ENCODE measurements around the gene SLC4A4.

Gene SLC4A4

DNA sequence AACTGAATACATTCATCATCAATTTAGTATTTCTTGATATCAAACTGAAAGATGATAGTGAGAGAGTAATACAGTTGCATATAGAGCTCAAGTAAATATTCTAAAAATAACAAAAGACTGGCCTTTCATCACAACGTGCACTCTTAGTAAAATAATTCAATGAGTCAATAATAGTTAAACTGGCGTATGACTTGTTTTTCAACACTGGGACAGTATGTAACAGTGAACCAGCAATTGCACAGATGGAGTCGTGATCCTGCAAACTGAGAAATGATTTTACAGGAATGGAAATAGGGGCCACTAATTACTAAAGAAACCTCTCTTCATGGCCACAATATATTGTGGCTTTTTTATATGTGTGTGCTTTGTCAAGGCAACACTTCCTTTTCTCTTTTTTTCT, 137.4 kb downstream of the SLC4A4 start:
- no peak for DNase-seq

DNA sequence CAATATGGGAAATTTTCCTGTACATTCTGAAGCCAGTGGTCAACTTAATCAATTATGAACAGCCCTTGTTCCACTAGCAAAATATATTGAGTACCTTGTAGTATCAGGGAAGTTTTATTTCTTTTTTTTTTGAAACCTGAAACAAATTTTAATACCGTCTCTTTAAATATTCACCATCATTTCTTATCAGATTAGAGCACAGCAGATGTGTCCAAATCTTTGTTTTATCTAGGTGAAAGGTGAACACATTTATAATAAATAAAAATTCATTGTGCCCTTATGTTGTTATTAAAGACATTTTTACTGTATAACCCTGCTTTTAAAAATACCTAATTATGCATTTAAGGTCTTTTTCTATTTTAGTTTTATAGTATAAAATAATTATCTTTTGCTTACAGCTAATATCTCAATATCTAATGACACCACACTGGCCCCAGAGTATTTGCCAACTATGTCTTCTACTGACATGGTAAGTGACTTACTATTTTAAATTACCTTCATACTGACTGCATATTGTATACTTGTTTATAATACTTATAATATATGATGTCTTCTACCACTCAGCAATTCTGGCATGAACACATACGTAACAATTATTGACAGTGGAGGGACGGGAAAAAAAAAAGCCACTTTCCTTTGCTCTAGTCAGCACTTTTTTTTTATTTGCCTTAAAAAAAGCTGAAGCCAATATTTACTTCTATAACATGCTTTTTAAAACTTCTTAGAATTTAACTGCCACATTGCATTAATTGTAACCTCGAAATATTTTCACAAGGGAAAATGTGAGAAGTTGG, 147.9 kb downstream of the SLC4A4 start:
- no peak for DNase-seq

DNA sequence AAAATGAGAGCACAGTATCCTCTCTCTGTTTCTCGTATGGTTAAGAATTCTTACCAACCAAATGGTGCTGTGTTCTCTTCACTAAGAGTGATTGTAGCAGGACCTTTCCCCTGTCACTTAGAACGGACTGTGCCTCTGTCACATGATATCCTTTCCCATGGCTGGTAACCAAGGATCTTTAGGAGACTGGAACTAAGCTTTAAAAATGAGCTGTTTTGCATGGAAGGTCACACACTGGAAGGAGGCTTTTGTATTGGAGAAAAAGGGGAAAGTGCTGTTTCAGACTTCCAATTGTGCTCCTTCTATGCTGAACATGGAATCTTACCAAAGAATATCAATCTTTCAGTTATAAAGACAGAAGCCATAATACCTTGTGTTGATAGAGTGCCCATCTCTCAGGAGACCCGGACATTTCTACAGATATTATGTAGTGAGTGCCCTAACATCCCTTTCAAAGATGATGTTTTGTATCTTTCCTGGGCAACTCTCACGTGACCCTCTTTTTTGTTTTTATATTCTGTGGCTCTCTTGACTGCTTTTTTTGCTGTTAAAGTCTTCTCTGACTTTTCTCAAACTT, 148.6 kb downstream of the SLC4A4 start:
- DNase-seq: no peak

DNA sequence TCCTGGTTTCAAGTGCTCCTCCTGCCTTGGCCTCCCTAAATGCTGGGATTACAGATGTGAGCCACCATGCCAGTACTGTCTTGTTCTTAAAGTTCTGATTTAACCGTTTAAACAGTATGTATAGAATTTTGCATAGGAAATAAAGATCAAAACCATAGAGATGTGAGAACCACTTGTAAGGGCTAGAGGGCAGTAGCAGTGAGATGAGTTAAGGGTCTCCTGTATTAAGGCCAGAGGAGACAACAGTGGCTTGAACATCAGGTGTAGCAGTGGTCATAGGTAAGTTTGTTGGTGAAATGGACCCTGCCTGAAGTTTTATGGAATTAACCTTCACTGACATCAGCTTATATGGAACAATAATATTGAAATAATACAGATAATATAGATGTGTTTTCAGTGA, 155.7 kb downstream of the SLC4A4 start:
- DNase-seq: no peak

DNA sequence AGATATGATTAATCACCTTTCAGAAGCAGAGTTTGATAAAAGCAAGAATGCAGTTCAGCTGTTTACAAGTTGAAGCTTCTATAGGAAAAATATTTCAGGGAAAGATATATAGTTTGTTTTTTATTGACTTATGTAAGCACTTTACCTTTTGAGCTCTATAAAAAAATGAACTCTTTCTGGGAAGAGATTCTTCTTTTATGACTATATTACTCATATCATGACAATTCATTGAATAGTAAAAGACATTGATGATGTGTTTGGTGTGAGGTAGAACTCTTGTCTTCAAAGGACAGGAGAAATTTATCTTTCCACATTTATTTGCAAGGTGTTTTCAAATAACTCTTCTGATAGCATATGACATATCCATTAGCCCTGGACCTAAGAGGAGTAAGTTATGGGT, 156.6 kb downstream of the SLC4A4 start:
- no peak for DNase-seq

DNA sequence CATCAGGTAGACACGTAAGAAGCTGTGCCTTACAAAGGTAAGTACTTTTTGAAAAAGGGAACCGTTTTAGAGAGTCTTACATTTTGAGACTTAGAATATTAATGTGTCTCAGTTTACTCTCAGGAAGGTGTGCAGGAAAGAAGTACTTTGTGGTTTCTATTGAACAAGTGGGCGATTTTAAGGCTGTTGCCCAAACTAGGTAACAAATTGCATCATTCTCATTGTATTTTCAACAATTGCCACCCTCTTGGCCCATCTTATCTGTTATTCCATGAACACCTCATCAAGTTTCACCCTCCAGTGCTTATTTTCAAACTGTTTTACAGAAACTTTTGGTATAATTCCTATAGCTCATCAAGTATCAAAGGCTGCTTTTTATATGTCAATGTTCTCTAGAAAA, 158.3 kb downstream of the SLC4A4 start:
- DNase-seq: no peak

DNA sequence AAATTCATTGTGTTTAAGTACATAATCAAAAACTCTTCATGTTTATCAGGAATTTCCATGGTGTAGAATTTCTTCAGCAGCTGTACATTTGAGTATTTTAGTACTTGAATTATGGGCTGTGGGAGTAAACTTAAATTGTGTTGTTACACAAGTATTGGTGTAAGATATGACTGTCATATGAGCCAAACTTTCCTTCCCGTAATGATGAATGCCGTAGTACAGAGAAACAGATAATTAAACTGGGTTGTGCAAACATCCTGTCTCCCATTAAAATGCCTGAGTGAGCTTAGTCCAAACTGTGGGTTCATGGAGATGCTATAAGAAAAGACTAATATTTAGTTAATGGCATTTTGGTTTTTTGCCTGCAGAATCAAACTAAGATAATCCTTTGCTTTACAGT, 159.2 kb downstream of the SLC4A4 start:
- DNase-seq: no peak

DNA sequence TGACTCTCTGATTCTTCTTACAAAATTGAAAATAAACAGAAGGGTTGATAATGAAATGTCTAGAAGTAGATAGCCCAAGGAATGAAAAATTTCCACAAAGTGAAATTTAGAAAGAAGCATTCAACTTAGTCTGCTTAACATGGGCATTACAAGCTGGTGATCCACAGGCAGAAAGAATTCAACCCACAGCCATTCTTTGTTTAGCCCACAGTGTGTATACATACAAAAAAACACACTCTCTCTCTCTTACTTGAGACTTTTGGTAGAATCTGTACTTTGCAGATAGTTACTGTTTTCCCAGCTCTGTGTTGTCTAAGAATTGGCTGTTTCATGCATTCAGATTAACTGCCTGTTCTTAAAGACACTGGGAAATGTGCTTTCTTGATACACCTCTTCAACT, 159.8 kb downstream of the SLC4A4 start:
- no peak for DNase-seq

DNA sequence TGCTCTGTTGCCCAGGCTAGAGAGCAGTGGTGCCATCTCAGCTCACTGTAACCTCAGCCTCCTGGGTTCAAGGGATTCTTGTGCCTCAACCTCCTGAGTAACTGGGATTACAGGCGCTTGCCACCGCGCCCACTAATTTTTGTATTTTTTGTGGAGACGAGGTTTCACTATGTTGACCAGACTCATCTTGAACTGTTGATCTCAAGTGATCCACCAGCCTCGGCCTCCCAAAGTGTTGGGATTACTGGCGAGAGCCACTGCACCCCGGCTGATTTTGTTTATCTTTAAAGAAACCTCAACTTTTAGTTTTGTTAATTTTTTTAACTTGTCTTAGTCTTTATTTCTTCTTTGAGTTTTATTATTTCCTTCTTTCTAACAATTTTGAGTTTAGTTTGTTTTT, 163.2 kb downstream of the SLC4A4 start:
- no peak for DNase-seq

DNA sequence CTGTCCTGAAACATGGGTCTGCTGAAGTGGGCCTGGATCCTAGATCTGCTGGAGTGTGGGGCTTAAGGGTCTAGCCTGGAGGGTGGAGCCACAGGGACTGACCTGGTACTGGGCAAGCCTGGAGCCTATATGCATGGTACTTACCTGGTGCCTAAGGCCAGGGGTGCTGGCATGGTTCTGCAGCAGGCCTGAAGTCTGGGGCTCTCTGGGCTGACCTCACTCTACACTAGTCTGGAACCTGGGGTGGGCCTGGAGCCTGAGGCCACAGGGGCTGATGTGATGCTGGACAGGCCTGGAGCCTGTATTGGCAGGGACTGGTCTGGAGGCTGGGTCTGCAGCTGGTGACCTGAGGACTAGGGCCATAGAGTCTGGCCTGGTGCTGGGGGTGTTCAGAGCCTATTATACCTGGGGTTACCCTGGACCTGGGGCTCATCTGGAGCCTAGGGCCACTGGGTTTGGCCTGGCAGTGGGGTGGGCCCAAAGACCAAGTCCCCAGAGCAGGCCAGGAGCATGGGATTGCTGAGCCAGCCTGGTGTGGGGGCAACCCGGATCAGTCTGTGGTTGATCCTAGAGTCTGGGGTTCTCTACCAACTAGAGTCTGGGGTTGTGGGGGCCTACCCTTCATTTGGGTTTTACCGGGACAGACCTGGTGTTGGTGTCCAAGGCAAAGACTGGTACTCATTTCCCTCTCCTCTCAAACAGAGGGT, 179.6 kb downstream of the SLC4A4 start:
- no peak for DNase-seq

DNA sequence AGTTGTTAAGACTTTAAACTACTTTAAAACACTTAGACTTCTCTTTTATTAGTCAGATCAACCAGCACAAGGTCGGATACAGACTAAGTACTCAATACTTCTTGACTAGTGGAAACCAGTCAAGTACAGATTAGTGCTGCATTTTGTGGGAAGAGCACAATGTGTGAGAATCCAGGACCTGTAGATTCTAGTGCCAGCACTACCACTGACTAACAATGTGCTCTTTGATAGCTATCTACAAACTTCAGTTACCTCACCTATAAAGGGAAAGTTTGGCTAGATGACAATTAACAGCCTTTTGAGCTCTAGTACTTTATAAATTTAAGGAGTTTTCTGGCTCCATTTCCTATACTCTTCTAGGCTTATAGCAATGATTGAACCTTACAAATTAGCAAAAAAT, 181.5 kb downstream of the SLC4A4 start:
- DNase-seq: no peak

DNA sequence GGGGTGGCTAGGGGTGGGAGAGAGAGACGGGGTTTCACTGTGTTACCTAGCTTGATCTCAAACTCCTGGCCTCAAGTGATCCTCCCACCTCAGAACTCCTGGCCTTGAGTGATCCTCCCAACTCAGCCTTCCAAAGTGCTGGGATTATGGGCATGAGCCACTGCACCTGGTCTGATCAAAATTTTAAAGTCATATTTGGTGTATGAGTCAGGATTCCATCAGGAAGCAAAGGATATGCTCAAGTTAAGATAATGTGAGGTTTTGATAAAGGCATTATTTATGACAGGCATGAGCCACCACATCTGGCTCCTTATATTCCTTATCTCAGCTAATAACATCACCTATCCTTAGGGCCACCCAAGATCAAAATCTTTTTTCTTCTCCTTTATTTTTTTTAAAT, 182.0 kb downstream of the SLC4A4 start:
- no peak for DNase-seq

DNA sequence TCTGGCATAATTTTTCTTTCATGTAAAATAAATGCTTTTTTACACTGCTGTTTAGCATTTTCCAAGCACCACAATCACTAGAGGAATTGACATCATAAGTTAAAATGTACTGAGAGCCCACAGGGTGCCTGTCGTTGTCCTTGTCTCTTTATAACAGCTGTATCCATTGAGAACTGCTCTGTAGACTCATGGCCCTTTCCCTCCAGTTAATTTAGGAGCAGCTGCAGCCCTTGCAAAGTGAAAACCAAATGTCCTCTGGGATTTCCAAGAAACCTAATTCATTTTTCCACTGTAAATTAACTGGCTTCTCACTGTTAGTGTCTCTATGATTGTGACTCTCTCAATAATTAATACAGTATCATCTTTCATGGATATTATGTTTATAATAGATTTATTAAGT, 185.9 kb downstream of the SLC4A4 start:
- no peak for DNase-seq

DNA sequence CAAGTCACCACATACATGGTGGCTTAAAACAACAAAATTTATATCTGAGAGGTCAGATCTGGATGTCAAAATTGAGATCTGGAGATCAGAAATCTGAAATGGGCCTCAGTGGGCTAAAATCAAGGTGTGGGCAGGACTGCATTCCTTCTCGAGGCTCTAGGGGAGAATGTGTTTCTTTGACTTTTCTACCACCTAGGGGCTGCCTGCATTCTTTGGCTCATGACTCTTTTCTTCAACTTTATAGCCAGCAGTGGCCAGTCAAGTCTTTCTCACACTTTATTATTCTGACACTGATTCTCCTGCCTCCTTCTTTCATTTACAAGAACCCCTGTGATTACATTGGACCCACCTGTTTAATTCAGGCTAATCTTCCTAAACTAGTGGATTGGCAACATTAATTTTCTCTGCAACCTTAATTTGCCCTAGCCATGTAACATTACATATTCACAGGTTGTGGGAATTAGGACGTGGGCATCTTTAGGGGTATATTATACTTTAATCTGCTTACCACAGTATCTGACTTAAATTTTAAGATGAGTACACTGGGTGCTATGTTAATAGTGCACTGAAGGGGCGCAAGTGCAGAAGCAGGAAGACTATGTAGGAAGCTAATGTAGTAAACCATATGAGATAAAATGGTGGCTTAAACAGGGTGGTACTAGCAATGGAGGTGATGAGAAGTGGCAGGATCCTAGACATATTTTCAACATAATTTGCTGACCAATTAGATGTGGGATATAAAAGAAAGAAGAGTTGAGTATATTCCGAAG, 188.0 kb downstream of the SLC4A4 start:
- DNase-seq: no peak

DNA sequence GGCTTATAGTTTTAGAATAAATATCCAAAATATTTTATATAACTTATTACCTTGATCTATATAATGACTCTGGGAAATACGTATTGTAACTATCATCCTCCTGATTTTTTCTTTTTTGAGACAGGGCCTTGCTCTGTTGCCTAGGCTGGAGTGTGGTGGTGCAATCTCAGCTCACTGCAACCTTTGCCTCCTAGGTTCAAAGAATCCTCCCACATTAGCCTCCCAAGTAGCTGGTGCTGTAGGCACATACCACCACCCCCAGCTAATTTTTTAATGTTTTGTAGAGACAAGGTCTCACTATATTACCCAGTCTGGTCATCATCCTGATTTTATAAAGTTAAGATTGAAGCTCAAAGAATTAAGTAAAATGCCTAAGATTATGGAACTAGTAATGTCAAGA, 193.6 kb downstream of the SLC4A4 start:
- no peak for DNase-seq

DNA sequence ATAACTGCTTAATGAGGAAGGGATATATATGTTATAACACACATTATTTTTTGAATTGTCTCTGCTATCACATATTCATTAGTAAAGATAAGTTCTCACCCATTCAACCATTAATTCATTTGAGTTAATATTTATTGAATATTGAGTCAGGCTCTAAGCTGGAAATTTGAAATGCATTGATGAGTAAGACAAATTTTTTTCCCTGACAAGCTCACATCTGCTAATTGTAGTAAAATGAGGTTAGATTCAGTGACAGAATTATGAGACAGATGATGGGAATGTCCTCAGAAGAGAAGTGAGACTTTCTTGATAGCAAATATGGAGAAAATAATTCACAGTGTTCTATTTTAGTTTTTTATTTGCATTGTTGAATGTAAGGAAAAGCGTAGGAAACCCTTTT, 194.3 kb downstream of the SLC4A4 start:
- no peak for DNase-seq

DNA sequence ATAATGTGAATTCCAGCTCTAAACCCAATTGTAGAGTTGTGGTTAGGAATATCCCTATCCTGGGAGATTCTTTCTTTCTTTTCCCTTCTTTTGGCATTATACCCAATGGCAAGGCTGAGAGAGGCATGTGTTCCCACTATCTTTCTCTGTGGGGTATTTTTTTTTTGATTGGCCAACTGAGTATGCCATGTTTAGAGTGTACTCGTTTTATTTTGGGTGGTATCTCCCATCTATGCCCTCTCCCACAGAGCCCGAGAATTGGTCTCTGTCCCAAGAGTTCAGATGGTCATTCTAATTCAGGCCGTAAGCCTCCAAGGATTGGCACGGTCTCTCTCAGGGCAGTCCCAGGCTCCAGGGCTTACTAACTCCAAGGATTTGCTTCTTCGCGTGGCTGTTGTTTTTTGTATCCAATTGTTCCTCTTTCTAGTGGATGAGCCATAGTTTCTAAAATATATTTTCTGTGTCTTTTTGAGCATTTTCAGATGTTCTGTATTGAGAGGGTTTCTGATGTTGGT, 198.8 kb downstream of the SLC4A4 start:
- no peak for DNase-seq

DNA sequence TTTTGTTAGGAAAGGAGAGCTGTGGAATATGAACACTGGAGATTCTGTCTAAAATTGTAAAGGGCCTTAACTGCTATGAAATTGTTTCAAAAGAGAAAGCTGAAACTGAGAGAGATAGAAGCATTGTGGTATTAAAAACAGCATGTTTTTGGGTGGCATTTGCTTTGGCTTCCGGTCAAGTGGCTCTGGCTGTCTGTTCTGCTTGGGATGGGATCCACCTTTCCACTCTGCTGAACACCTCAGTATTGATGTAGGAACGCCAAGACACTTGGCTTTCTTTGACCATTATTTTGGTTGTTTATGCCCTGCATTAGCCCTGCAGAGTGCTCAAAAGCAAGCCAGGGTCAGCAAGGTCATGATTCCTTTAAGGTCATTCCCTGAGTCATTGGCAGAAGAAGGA, 199.7 kb downstream of the SLC4A4 start:
- no peak for DNase-seq

DNA sequence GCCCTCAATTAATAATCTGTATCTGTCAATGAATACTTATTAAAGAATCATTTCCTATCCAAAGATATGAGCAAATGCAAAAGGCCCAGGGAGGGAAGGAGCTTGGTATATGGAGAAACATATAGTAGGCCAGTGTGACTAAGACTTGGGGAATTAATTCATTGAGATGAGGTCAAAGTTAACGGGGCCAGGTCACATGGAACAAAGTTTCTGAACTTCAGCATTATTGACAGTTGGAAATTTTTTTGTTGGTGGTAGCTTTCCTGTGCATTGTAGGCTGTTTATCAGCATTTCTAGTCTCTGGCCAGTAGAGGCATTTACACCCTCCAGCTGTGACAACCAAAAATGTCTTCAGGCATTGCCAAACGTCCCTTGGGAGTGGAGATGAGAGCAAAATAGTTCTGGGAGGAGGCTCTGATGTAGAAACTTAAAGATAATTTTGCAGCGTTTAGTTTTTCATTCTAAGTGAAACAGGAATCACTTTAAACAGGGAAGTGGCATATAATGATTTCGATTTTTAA, 202.0 kb downstream of the SLC4A4 start:
- no peak for DNase-seq

DNA sequence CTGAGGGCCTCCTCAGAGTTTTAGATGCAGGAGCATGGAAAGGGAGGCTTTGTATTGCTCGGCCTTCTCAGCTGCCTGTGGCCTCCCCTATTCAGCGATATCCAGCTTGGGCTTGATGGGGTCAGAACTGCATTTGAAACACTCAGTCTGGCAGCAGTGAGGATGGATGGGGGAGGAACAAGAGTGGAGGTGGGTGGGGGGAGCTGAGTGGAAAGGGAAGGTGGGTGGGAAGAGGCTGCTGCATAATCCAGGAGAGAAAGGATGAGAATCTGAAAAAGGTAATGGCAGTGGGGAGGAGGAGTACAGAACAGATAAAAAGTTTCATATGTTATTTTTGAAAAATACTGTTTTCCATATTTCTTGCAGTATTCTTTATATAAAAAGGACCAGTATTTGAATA, 202.7 kb downstream of the SLC4A4 start:
- no peak for DNase-seq

DNA sequence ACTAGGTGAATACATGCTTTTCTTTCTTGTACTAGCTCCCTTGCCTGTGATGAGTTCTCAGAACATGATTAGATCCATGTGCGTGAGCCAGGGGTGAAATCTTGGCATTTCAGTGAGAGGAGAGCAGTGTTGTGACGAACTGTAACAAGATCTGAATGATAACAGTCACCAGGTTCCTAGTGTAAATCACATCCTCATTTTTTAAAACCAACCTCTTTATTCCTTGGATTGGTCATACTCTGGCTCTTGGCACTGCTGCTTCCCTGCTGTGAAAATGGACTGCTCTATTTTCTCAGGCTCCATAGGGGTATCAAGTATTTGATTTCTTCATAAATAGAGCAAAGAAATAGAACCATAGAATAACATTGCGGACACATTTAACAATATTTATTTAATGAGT, 206.3 kb downstream of the SLC4A4 start:
- DNase-seq: no peak

DNA sequence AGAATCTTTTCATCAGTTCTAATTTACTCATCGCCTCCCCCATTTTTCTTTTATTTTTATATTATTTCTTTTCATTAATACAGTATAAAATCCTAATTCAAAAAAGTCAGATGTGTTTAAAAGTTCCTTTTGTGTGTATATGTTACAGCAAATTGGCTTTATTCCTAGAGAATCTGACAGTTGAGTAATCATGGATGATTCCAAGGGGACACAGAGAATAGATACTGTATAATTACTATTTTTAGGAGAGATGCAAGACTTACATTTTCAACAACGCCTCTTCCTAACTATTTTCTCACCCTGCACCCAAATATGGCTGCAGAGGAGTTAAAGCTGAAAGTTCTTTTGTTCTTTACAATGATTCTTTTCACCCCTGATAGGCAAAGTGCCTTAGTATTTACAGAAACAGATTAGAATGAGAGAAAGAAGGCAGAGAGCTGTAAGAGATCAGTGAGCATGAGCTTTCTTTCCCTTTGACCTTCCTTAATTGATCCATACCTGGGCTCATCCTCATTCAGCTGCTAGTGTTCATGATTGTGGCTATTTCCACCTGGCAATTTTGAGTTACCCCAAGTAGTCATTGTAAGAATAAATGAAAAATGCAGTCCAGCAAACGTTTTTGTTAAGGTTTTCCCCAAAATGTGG, 210.8 kb downstream of the SLC4A4 start:
- no peak for DNase-seq
